ENCODE results near the gene BCL11B.

BCL11B gene

DNA sequence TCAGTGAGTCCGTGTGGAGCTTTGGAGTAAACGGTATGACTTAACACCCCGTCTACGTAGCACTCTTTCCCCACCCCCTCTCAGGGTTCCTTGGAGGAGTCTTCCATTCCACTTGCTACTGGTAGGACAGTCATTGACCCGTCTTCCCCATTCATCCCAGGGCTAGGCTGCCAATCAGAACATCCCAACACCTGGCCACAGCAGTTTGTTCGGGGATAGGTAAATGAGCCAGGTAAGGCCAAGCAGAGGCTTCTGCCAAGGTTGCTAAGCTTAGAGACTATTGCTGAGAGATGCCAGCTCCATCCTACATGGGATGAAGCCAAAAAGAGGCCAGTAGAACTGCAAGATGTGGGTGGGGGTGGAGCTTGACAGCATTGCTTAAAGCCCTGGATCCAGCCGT is 130.8 kb downstream of the BCL11B start:
- no peak for DNase-seq (ENCODE audit: extremely low read depth, low read depth)
- TF ChIP-seq, protein P1, sequence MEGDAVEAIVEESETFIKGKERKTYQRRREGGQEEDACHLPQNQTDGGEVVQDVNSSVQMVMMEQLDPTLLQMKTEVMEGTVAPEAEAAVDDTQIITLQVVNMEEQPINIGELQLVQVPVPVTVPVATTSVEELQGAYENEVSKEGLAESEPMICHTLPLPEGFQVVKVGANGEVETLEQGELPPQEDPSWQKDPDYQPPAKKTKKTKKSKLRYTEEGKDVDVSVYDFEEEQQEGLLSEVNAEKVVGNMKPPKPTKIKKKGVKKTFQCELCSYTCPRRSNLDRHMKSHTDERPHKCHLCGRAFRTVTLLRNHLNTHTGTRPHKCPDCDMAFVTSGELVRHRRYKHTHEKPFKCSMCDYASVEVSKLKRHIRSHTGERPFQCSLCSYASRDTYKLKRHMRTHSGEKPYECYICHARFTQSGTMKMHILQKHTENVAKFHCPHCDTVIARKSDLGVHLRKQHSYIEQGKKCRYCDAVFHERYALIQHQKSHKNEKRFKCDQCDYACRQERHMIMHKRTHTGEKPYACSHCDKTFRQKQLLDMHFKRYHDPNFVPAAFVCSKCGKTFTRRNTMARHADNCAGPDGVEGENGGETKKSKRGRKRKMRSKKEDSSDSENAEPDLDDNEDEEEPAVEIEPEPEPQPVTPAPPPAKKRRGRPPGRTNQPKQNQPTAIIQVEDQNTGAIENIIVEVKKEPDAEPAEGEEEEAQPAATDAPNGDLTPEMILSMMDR (IDR thresholded peaks at IDR 0.05; ENCODE audit: low read depth, low read length) = no peak

- no peak for DNase-seq (ENCODE audit: extremely low read depth, low read depth)
- TF ChIP-seq, protein P1 (IDR thresholded peaks at IDR 0.05; ENCODE audit: low read depth, low read length) = no peak
These were observed 132.8 kb downstream of the BCL11B start for GRCh38 chr14:99138999-99139865.

DNA sequence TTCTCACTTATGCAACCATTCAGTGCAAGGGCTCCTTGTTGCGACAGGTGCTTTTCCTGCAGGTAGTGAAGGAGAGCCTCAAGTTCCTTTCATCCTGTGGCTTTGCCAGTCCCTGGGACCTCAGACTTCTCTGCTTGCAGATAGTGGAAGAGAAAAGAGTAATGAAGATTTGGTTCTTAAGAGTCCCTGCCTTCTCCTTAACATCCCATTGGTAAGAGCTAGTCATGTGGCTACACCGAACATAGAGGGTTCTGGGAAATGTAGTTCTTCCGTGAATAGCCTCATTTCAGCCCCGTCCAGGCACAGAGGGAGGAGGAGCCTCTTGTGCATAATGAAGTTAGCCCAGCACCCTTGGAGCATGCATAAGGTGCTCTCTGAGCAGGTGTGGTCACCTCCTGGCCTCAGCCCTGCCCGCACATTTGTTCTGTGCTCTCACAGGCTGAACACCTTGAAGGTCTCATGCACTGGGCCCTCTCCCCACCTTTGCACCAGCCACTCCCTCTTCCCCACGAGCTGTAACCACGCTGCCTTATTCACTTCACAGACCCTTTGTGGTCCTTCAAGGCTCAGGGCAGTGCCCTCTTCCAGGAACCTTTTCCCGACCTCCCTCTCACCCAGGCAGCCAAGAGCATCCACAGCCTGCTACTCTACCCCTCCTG is 134.0 kb downstream of the BCL11B start:
- no peak for DNase-seq (ENCODE audit: extremely low read depth, low read depth)
- TF ChIP-seq, protein P1 (IDR thresholded peaks at IDR 0.05; ENCODE audit: low read depth, low read length) = no peak

DNA sequence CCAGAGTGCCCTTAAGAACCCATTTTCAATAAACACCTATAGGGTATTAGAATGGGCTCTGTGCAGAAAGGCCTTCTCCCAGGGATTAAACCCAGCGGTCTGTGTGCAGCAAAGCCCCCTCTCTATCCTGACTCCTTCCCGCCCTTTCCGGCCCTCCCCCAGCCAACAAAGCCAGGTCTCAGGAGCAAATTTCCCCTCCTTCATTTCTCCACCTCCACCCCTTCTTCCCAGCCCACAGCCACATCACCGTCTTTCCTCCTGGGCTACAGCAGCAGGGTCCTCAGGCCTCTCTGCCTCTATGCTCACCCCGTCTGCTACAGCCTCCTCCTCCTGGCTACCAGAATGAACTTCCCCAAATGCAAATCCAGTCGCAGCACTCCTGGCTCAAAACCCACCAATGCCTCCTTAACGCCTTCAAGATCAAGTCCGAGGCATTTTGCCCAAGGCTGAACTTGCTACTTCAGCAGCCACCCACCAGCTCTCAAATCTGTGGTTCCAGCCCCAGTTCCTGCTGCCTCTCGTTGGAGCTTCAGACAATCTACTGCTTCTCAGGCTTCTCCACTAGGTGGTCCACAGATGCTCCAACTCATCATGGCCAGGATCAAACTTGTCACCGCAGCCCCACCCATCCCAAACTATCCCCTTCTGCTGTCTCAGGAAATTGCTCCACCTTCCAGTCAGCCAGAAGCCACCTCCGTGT is 134.8 kb downstream of the BCL11B start:
- TF ChIP-seq, protein P1 (IDR thresholded peaks at IDR 0.05; ENCODE audit: low read depth, low read length) = no peak

GRCh38 chr14:99136401-99136800 is 135.6 kb downstream of the BCL11B start:
- no peak for DNase-seq (ENCODE audit: extremely low read depth, low read depth)
- TF ChIP-seq, protein P1 (IDR thresholded peaks at IDR 0.05; ENCODE audit: low read depth, low read length) = no peak

More for the DNA sequence above, 134.8 kb downstream of the BCL11B start:
- no peak for DNase-seq (ENCODE audit: extremely low read depth, low read depth)

- TF ChIP-seq, protein P1 (IDR thresholded peaks at IDR 0.05; ENCODE audit: low read depth, low read length) = no peak
These were observed 136.0 kb downstream of the BCL11B start for GRCh38 chr14:99136047-99136400.

More at GRCh38 chr14:99136047-99136400, 136.0 kb downstream of the BCL11B start:
- DNase-seq (ENCODE audit: extremely low read depth, low read depth) = no peak
